BLaER1 treated with 17β-estradiol and CSF1 and Interleukin-3, amounts not matched to agents 10 nM and 100 nM (cell line): ENCODE measurements around the gene SPTBN4.

ENCODE experiments used
- H3K27ac ChIP-seq, 11 experiments: shearing (Covaris generic); formaldehyde crosslinking; 2 replicates each; pipeline ENCODE4 v1.8.1; 2022
- H3K27me3 ChIP-seq, 11 experiments: shearing (Covaris generic); formaldehyde crosslinking; 2 replicates each; pipeline ENCODE4 v1.8.1; 2022
- H3K36me3 ChIP-seq, 11 experiments: shearing (Covaris generic); formaldehyde crosslinking; 2 replicates each; pipeline ENCODE4 v1.8.1; 2022
- H3K4me1 ChIP-seq, 10 experiments: shearing (Covaris generic); formaldehyde crosslinking; 2 replicates each; pipeline ENCODE4 v1.8.1; 2022
- H3K4me2 ChIP-seq, 11 experiments: shearing (Covaris generic); formaldehyde crosslinking; 2 replicates each; pipeline ENCODE4 v1.8.1; 2022
- H3K4me3 ChIP-seq, 10 experiments: shearing (Covaris generic); formaldehyde crosslinking; 2 replicates each; pipeline ENCODE4 v1.8.1; 2022
- H3K9ac ChIP-seq, 11 experiments: shearing (Covaris generic); formaldehyde crosslinking; 2 replicates each; pipeline ENCODE4 v1.8.1; 2022
- H3K9me3 ChIP-seq, 11 experiments: shearing (Covaris generic); formaldehyde crosslinking; replicated peaks in 1 of 11; 2 replicates each; pipeline ENCODE4 v1.8.1; 2022
- H4K20me1 ChIP-seq, 11 experiments: shearing (Covaris generic); formaldehyde crosslinking; 2 replicates each; pipeline ENCODE4 v1.8.1; 2022
- Cebpa-rat ChIP-seq, 11 experiments: shearing (Covaris generic); IDR thresholded peaks; 2 replicates each; pipeline ENCODE4 v1.8.1; 2022

The SPTBN4 gene

GRCh38 chr19:40596608-40597328 lies 130.0 kb downstream of the SPTBN4 start:
- Histone ChIP-seq H3K4me3 (0 out of 20 replicates have a peak overlapping the region, but pooled peaks of 1 of the 10 experiments have one; percentile 15), H3K4me1 (peaks cover 49 to 80% (median 68%) of the 10 kb centered on the region in 10 experiments), H4K20me1 (peaks cover 0 to 5% (median 0%) of the 10 kb centered on the region in 11 experiments; a peak in 1 of 22 replicates), H3K36me3 (peaks cover 0 to 10% (median 3%) of the 10 kb centered on the region in 11 experiments; a peak in 7 of 22 replicates), H3K27ac (no peak overlapping the region), H3K4me2 (peak overlapping the region in 9 of 11 experiments; percentile 15 to 100 (median 39); a peak in 10 of 22 replicates), H3K9me3 (no peaks in the 10 kb centered on the region), H3K9ac (no peak overlapping the region), H3K27me3 (peaks cover 26 to 49% (median 33%) of the 10 kb centered on the region in 11 experiments)
- no peak for TF ChIP-seq Cebpa-rat (IDR thresholded peaks at IDR 0.05)

GRCh38 chr19:40597329-40597838 lies 130.6 kb downstream of the SPTBN4 start:
- no peak overlapping the region for H3K27ac ChIP-seq
- H3K27me3 ChIP-seq = peaks cover 26 to 49% (median 33%) of the 10 kb centered on the region in 11 experiments
- no peaks in the 10 kb centered on the region for H3K9me3 ChIP-seq
- peak overlapping the region in 10 of 11 experiments; percentile 4 to 100 (median 38); a peak in 11 of 22 replicates for H3K4me2 ChIP-seq
- TF ChIP-seq Cebpa-rat (IDR thresholded peaks at IDR 0.05) = no peak
- peaks cover 0 to 5% (median 0%) of the 10 kb centered on the region in 11 experiments; a peak in 2 of 22 replicates for H4K20me1 ChIP-seq
- H3K9ac ChIP-seq = no peak overlapping the region
- peaks cover 0 to 7% (median 0%) of the 10 kb centered on the region in 11 experiments; a peak in 1 of 22 replicates for H3K36me3 ChIP-seq
- H3K4me3 ChIP-seq = 0 out of 20 replicates have a peak overlapping the region, but pooled peaks of 1 of the 10 experiments have one; percentile 15
- peaks cover 52 to 80% (median 72%) of the 10 kb centered on the region in 10 experiments for H3K4me1 ChIP-seq

GRCh38 chr19:40598121-40598917 lies 131.5 kb downstream of the SPTBN4 start:
- Histone ChIP-seq H4K20me1 (peaks cover 0 to 13% (median 0%) of the 10 kb centered on the region in 11 experiments; a peak in 3 of 22 replicates), H3K36me3 (no peaks in the 10 kb centered on the region), H3K4me3 (peak overlapping the region; percentile 32 to 59 (median 48); a peak in 19 of 20 replicates), H3K9me3 (no peaks in the 10 kb centered on the region), H3K9ac (peak overlapping the region in 4 of 11 experiments; percentile 42 to 63 (median 50); a peak in 8 of 22 replicates), H3K27me3 (peaks cover 26 to 49% (median 33%) of the 10 kb centered on the region in 11 experiments), H3K27ac (0 out of 22 replicates have a peak overlapping the region, but pooled peaks of 1 of the 11 experiments have one; percentile 22), H3K4me2 (peak overlapping the region; percentile 93 to 100 (median 98)), H3K4me1 (peaks cover 60 to 80% (median 76%) of the 10 kb centered on the region in 10 experiments)
- no peak for TF ChIP-seq Cebpa-rat (IDR thresholded peaks at IDR 0.05)

- Histone ChIP-seq H3K9me3 (no peaks in the 10 kb centered on the region), H3K4me3 (peak overlapping the region in 8 of 10 experiments; percentile 57 to 78 (median 70); a peak in 10 of 20 replicates), H3K36me3 (no peaks in the 10 kb centered on the region), H3K9ac (peak overlapping the region in 6 of 11 experiments; percentile 53 to 86 (median 82); a peak in 5 of 22 replicates), H4K20me1 (peaks cover 0 to 13% (median 0%) of the 10 kb centered on the region in 11 experiments; a peak in 3 of 22 replicates), H3K4me2 (peak overlapping the region; percentile 93 to 100 (median 99)), H3K27me3 (peaks cover 26 to 49% (median 33%) of the 10 kb centered on the region in 11 experiments), H3K27ac (peak overlapping the region in 2 of 11 experiments; percentile 14 to 75; a peak in 3 of 22 replicates), H3K4me1 (peaks cover 62 to 78% (median 75%) of the 10 kb centered on the region in 10 experiments)
- no peak for TF ChIP-seq Cebpa-rat (IDR thresholded peaks at IDR 0.05)
Observed at GRCh38 chr19:40598918-40599307, 132.1 kb downstream of the SPTBN4 start.

GRCh38 chr19:40599331-40599901 lies 132.6 kb downstream of the SPTBN4 start:
- peaks cover 65 to 76% (median 73%) of the 10 kb centered on the region in 10 experiments for H3K4me1 ChIP-seq
- no peaks in the 10 kb centered on the region for H3K9me3 ChIP-seq
- peaks cover 26 to 49% (median 33%) of the 10 kb centered on the region in 11 experiments for H3K27me3 ChIP-seq
- no peak for TF ChIP-seq Cebpa-rat (IDR thresholded peaks at IDR 0.05)
- peaks cover 0 to 14% (median 0%) of the 10 kb centered on the region in 11 experiments; a peak in 6 of 22 replicates for H4K20me1 ChIP-seq
- H3K4me3 ChIP-seq = peak overlapping the region in 9 of 10 experiments; percentile 57 to 78 (median 71); a peak in 18 of 20 replicates
- no peaks in the 10 kb centered on the region for H3K36me3 ChIP-seq
- H3K9ac ChIP-seq = peak overlapping the region in 9 of 11 experiments; percentile 51 to 86 (median 76); a peak in 19 of 22 replicates
- H3K4me2 ChIP-seq = peak overlapping the region; percentile 93 to 100 (median 99)
- peak overlapping the region in 8 of 11 experiments; percentile 40 to 75 (median 60); a peak in 12 of 22 replicates for H3K27ac ChIP-seq

GRCh38 chr19:40599902-40600569 lies 133.2 kb downstream of the SPTBN4 start:
- peaks cover 66 to 76% (median 73%) of the 10 kb centered on the region in 10 experiments for H3K4me1 ChIP-seq
- H3K4me2 ChIP-seq = peak overlapping the region; percentile 93 to 100 (median 99)
- H3K9ac ChIP-seq = peak overlapping the region in 10 of 11 experiments; percentile 48 to 86 (median 67); a peak in 20 of 22 replicates
- peaks cover 26 to 49% (median 33%) of the 10 kb centered on the region in 11 experiments for H3K27me3 ChIP-seq
- H3K4me3 ChIP-seq = peak overlapping the region; percentile 55 to 78 (median 70)
- H3K36me3 ChIP-seq = no peaks in the 10 kb centered on the region
- H4K20me1 ChIP-seq = peaks cover 0 to 21% (median 0%) of the 10 kb centered on the region in 11 experiments; a peak in 6 of 22 replicates
- no peaks in the 10 kb centered on the region for H3K9me3 ChIP-seq
- peak overlapping the region in 8 of 11 experiments; percentile 40 to 75 (median 60); a peak in 13 of 22 replicates for H3K27ac ChIP-seq
- no peak for TF ChIP-seq Cebpa-rat (IDR thresholded peaks at IDR 0.05)

- Histone ChIP-seq H4K20me1 (peaks cover 0 to 21% (median 0%) of the 10 kb centered on the region in 11 experiments; a peak in 6 of 22 replicates), H3K9me3 (no peaks in the 10 kb centered on the region), H3K4me3 (peak overlapping the region; percentile 55 to 78 (median 70)), H3K27me3 (peaks cover 26 to 47% (median 28%) of the 10 kb centered on the region in 11 experiments), H3K9ac (peak overlapping the region in 10 of 11 experiments; percentile 48 to 86 (median 67); a peak in 18 of 22 replicates), H3K4me1 (peaks cover 65 to 78% (median 75%) of the 10 kb centered on the region in 10 experiments), H3K36me3 (no peaks in the 10 kb centered on the region), H3K4me2 (peak overlapping the region; percentile 93 to 100 (median 99)), H3K27ac (peak overlapping the region in 8 of 11 experiments; percentile 40 to 75 (median 60); a peak in 13 of 22 replicates)
- no peak for TF ChIP-seq Cebpa-rat (IDR thresholded peaks at IDR 0.05)
Observed at GRCh38 chr19:40600570-40601133, 133.9 kb downstream of the SPTBN4 start.
